ENCODE measurements around the gene WDFY3. TPM values are rescaled to one million over a fixed set of nuclear protein-coding genes. Genes with fewer than 3 reads are reported as not detected.

The WDFY3 gene
- total RNA-seq, 1 donor from 2014 or later, result 119 TPM

DNA sequence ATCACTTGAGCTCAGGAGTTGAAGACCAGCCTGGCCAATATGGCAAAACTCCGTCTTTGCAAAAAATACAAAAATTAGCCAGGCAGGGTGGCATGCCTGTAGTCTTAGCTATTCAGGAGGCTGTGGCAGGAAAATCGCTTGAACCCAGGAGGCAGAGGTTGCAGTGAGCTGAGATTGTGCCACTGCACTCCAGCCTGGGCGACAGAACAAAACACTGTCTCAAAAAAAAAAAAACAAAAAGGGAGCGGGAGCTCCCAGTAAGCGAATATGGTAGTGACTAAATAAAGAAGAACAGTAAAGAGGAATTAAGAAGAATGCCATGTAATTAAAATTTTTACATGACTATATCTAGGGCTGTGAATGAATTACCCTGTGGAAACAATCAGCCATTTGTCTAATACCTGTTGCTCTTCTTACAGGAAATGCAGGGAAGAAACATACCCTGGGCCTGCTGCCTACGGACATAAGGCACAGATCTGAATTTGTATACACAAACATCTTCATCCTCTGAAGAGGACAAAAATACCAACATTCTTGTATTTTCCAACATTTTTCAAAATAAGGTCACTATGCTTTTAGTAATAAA lies 11.4 kb downstream of the WDFY3 start:
- FAIRE-seq (no peak), DNase-seq (ENCODE audit: low spot score in 2 of 2) (no peak)

DNA sequence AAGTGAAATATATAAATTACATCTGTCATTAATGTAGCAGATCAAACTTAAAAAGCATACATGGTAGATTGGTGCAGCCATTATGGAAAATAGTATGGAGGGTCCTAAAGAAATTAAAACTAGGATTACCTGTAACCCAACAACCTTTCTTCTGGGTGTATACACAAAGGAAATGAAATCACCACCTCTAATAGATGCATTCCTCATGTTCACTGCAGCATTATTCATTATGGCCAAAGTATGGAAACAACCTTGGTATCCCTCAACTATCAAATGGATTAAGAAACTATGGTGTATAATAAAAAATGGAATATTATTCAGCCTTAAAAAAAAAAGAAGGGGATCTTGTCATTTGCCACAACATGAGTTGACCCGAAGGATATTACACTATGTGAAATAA lies 13.7 kb downstream of the WDFY3 start:
- FAIRE-seq (no peak), DNase-seq (ENCODE audit: low spot score in 2 of 2) (no peak)

DNA sequence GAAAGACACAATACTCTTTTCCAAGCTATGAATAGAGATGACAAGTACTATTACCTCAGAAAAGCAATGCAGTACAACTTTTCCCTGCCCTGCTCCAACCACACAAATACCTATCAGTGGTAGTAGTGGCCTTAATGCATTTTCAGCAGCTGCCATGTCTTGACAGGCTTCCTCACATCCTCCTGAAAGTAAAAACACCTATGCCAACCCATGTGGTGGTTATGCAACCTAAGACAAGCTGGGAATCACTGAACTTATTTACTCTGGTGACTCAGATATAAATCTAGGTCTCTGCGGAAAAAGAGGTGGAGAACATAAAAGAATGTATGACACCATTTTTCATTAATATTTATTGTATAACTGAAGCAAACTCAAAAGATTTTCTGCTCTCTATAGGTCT lies 14.5 kb downstream of the WDFY3 start:
- FAIRE-seq (no peak), DNase-seq (ENCODE audit: low spot score in 2 of 2) (no peak)

DNA sequence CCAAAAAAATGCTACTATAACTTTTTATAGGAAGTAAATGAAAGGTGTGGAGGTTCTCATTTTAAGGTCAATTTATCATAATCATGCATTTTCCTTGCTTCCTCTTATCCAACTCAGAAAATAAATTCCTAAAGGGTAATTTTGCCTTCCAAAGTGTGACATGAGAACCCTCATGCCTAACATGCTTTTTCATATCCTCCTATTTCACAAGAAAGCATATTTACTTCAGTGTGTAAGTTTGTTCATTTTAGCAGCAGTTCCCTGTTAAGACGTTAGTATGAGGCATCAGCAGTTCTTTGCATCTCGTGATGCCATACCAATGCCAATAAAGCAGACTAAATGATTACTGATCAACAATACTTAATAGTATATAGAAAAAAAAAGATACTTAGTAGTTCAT lies 18.4 kb downstream of the WDFY3 start:
- FAIRE-seq (no peak), DNase-seq (ENCODE audit: low spot score in 2 of 2) (no peak)

DNA sequence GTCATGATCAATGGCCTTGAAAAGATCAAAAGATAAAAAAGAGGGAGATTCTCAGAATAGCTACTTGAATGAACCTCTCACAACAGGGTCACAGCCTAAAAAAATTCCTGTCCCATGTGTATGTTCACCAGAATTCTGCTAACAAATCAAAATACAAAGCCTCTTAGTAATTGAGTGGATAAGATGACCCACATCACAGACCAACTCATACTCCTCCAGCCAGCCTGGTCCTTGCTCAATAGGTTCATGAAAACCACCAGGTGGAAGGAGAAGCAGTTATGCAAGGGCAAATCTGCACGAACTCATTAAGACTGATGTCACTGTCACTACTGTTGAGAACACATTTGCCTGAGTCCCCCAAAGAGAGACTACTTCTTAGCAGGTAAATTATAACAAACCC lies 21.5 kb downstream of the WDFY3 start:
- no peak for DNase-seq (ENCODE audit: low spot score in 2 of 2)
- FAIRE-seq, result no peak

DNA sequence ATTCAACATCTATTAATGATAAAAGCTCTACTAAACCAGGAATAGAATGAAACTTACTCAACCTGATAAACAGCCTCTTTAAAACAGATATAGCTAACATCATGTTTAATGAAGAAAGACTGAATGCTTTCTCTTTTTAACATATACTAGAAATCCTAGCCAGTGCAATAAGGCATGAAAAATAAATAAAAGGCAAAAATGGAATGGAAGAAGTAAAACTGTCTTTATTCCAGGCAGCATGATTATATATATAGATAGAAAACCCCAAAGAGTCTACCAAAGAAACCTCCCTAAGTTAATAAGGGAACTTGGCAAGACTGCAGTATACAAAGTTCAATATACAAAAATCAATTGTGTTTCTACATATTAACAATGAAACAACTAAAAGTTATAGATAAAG lies 25.5 kb downstream of the WDFY3 start:
- FAIRE-seq, result no peak

DNA sequence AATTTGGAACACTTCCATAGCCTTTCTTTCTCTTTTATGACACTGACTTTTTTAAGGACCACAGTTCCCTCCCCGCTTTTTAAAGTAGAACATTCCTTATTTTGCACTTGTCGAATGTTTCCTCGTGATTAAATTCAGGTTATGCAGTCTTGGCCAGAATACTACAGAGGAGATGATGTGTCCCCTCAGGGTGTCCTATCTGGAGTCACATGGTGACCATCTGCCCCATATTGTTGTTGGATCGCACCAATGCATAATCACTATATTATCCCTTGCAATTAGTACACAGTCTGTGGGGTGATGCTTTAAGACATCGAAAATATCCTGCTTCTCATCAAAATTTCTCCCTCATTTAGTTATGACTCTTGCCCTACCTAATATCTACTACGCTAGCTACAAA lies 27.4 kb downstream of the WDFY3 start:
- no peak for FAIRE-seq
- no peak for DNase-seq (ENCODE audit: low spot score in 2 of 2)

More for the DNA sequence above, 25.5 kb downstream of the WDFY3 start:
- no peak for DNase-seq (ENCODE audit: low spot score in 2 of 2)

DNA sequence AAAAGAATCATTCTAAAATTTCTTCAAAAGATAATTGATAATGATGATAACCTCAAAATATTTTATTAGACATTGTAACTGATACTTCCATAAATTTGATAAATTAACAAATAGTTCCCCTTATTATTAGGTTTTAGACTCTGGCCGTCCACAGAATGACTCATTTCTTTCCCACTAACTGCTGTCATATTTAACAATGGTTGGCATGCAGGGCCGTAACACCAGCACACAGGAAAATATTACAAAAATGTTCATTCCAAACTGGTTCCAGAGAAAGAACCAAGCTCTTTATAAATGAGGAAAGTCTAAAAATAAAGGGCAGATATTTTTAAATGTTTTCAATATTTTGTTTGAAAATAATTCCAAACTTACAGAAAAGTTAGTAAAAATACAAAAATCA lies 28.2 kb downstream of the WDFY3 start:
- DNase-seq (ENCODE audit: low spot score in 2 of 2) (no peak), FAIRE-seq (peak; percentile 87)

DNA sequence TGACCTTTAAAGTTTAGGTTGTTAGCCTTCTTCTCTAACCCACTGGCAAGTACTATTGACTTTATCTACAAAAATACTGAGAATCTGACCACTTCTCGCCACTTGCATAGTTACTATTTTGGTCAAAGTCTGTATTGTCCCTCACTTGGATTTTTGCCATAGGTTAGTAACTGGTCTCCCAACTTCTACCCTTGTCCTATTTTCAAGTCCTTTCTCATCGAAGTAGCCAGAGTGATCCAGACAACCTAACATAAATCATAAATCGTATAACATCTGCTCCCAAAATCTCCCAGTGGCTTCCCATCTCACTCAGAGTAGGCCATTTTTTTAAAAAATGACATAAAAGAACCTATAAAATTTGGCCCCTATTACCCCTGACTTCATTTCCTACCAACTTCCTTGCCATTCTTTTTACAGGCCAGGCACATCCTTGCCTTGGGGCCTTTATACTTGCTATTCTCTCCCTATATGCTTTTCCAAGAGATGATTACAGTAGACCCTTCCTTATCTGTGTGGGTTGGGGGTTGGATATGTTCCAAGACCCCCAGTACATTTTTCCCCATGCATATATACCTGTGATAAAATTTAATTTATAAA lies 29.0 kb downstream of the WDFY3 start:
- FAIRE-seq (no peak), DNase-seq (ENCODE audit: low spot score in 2 of 2) (no peak)

DNA sequence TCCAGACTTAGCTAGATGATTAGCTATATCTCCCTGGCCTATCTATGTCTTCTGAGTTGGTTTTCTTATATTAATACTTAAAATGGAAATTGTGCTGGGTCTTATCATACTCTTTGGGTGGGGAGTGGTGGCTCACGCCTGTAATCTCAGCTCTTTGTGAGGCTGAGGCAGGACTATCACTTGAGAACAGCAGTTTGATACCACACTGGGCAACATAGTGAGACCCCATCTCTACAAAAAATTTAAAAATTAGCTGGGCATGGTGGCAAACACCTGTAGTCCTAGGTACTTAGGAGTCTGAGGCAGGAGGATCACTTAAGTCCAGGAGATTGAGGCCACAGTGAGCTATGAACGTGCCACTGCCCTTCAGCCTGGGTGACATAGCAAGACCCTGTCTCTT lies 30.4 kb downstream of the WDFY3 start:
- DNase-seq (ENCODE audit: low spot score in 2 of 2) (no peak), FAIRE-seq (no peak)

DNA sequence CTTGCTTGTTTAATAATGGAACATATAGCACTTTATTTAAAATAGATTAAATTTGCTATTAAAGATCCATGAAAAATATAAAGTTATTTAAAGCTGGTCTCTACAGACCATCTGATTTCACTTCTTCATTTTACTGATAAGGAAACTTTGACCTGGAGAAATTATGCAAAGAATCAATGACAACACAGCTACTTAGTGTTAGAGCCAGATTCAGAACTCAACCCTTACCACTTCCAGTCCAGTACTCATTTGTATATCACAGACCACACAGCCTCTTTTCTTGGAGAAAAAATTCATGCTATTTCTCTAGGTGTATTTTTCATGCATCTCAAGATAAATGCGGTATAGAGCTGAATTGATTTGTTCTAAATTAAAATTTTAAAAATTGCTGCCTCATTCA lies 34.0 kb downstream of the WDFY3 start:
- no peak for DNase-seq (ENCODE audit: low spot score in 2 of 2)
- no peak for FAIRE-seq

DNA sequence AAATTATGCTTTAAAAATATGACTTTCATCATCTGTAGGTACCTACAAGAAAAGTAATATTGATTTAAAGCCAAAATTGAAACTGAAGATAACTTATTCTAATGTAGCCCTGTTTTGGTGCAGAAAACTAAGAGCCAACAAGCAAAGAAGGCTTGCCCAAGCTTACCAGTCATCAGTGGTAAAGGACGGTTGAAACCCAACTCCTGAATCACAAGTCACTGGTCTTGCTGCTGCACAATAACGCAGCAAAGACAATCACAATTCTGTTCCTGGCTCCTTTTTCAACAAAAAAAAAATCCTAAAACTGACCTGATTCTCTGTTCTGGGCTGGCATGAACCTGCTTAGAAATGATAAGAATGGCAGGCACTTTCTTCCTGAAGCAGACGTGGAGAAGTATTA lies 34.5 kb downstream of the WDFY3 start:
- no peak for DNase-seq (ENCODE audit: low spot score in 2 of 2)
- FAIRE-seq, result no peak

DNA sequence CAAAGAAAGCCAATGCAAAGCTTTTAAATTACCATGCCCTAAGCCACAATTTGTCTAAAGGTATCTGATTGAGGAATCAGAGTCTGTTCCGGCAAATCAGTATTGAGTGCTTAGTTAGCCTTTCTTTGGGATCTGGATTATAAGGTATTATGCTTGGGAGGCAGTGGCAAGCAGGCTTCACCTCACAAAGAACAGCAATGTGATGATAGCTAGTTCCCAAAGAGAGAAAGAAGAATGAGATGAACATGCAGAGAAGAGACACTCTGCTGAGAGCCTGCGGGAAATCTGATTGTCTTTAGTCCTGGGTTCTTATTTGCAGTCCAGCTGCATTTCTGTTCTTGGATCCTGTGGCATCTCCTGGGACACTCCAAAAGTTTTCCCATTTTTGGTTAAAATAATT lies 35.2 kb downstream of the WDFY3 start:
- FAIRE-seq, result no peak
- DNase-seq (ENCODE audit: low spot score in 2 of 2), result no peak

DNA sequence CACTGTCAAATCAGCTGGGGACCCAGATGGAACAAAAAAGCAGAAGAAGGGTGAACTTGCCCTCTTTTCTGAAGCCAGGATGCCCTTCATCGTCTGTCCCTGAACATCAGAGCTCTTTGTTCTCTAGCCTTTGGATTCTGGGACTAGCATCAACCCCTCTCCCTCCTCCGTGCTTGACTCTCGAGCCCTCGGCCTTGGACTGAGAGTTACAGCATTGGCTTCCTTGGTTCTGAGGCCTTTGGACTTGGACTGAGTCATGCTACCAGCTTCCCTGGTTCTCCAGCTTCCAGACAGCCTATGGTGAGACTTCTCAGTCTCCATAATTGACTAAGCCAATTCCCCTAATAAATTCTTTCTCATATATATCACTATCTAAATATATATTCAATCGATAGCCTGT lies 38.4 kb downstream of the WDFY3 start:
- DNase-seq (ENCODE audit: low spot score in 2 of 2) (no peak), FAIRE-seq (no peak)

DNA sequence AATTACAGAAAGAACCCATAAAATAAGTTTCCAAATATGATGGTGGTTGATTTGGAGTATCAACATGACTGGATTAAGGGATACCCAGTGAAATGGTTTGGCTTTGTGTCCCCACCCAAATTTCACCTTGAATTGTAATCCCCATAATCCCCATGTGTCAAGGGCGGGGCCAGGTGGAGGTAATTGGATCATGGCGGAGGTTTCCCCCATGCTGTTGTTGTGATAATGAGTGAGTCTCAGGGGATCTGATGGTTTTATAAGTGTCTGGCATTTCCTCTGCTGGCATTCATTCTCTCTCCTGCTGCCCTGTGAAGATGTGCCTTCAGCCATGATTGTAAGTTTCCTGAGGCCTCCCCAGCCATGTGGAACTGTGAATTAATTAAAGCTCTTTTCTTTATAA lies 39.1 kb downstream of the WDFY3 start:
- FAIRE-seq, result no peak
- no peak for DNase-seq (ENCODE audit: low spot score in 2 of 2)

DNA sequence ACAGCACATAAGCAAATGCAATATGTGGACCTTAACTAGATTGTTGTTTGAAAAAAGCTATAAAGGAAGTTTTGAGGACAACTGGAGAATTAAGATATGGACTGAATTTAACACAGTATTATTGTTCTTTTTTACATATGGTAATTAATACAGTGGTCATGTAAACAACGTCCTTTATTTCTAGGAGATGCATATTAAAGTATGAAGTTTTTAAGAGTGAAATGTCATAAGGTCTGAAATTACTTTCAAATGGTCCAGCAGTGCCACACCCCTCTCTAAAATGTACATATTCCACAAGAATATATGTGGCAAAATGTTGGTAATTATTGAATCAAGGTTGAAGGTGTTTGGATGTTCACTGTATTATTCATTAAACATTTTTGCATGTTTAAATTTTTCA lies 40.9 kb downstream of the WDFY3 start:
- DNase-seq (ENCODE audit: low spot score in 2 of 2) (no peak), FAIRE-seq (no peak)

DNA sequence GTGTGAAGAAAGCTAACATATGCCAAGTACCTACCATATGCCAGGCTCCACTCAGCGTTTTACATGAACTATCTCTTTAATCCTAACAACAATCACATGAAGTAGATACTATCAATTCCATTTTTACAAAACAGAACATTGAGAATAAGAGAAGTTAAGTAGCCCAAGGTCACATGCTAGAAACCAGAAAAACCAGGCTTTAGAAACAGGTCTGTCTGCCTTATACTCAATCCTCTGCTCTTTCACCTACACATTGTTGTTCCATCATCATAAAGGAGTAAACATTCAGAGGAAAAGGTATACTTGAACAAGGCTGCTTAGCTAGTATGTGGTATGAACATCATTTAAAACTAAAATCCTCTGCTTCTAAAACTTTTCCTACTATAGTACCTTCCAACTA lies 42.1 kb downstream of the WDFY3 start:
- FAIRE-seq (no peak), DNase-seq (ENCODE audit: low spot score in 2 of 2) (no peak)

DNA sequence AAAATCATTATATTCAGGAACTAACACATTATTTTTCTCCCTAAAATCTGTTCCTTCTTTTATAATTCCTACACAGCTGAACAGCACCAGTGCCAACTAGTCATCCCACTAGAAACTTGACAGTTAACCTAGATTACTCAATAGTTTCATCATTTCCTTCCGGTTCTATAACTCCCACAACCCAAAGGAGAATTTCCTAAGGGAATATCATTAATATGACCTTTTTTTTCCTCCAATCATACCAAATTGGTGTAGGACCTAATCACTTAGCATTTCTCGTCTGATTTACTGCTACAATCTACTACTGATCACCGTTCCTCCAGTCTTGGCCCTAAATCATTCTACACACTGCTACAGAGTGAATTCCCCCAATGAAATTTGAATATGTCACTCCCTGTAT lies 45.9 kb downstream of the WDFY3 start:
- FAIRE-seq, result no peak

DNA sequence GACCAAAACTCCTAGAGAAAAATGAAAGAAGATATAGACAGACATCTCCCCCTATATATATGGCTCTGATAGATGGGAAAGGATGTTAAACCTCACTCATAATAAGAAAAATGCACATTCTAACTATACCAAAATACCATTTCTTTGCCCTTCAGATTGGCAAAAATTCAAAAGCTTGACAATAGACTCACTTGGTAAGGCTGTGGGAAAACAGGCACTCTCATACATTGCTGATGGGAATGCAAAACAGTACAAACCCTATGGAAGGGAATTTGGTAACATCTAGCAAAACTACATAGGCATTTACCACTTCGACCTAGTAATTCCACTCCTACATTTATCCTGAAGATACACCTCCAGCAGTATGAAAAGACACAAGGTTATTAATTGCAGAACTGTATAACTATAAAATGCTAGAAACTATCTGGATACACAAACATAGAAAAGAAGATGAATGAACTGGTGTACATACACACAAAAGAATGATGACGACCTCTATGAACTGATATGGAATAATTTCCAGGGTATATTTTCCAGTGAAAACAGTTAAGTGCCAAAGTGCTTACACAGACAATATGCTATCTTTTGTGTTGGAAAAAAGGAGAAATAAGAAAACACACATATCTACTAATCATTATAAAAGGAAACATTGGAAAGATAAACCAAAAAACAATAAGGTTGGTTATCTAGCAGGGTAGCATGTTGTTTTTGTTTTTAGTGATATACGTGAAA lies 48.5 kb downstream of the WDFY3 start:
- no peak for DNase-seq (ENCODE audit: low spot score in 2 of 2)
- no peak for FAIRE-seq

More for the DNA sequence above, 45.9 kb downstream of the WDFY3 start:
- no peak for DNase-seq (ENCODE audit: low spot score in 2 of 2)

DNA sequence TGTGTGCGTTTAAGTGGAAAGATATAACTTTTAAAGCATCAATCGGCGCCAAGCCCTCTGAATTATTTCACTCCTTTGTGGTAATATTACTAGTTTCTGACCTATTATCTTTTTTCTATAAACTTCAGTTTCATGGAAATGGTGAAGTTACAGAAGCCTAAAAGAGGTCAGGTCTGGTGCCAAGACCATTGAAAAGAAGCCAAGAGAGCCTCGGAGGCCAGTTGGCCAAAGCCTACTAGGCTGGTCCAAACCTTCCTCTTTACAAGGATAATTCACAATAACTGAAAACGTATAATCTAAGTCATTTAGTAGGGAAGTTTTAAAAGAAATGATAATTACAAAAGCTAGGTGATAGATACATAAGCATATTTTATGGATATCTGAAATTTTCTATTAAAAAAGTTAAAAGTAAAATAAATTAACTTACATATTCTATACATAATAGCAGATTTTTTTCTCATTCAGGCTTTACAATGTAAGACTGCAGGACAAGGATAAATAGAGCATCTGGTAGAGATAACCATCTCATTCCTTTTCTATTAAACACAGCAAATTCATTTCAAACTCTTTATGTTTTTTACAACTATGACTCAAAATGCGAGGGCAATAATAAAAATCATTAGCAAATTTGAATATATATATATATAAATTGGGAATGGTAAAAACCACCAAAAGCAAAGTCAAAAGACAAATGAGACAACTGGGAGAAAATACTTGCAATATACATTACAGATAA lies 49.2 kb downstream of the WDFY3 start:
- DNase-seq (ENCODE audit: low spot score in 2 of 2) (no peak), FAIRE-seq (no peak)

DNA sequence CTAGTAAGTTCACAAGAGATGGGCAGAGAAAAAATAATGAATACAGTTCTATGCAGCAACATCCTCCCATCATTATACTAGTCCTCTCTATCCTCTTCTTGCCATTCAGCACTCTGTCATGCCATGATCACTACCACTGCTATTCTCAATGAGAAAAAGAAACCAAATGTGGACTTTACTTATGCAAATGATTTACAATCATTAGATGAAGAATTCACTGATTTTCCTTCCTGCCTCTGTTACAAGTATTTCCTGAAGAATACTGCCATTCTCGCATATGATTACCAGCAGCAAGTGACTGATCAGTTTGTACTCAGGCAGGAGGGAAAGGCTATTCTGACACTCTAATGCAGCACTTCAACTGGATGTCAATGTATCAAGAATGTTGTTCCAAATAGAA lies 50.3 kb downstream of the WDFY3 start:
- DNase-seq (ENCODE audit: low spot score in 2 of 2) (no peak), FAIRE-seq (no peak)

DNA sequence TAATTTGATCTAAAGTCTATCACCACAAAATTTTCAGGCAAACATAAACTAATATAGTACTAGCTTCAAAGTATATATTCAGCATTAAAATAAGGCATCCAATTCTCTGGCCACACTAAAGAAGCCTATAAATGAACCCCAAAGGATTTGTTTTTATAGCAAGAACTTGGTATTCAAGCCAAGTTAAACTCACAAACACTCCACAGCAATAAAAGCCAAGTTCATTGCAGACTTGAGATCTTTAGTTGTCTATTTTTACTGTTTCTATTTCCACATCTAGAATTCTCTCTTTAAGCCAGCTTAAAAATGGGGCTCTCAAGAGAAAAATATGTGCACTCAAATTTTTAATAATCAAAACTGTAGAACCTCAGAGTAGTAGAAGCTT lies 51.1 kb downstream of the WDFY3 start:
- no peak for FAIRE-seq
- no peak for DNase-seq (ENCODE audit: low spot score in 2 of 2)
